Skeletal muscle tissue (tissue), 4 donors: ENCODE data around the gene OPHN1. TPM values are rescaled to one million over a fixed set of nuclear protein-coding genes. Genes with fewer than 3 reads are reported as not detected.
"Not testable (repeated sequence)": the region's sequence is repeated elsewhere in the genome, so short reads cannot be mapped to it uniquely, and the experiment has no call there.

Experiments used
- H3K27ac ChIP-seq: one replicate; pipeline ENCODE4 v1.7.0; 2013; ENCODE audit warnings: mild to moderate bottlenecking, low read depth, low read length, inconsistent platforms
- H3K27me3 ChIP-seq, 3 donors: one replicate each; pipeline ENCODE4 v1.7.0; 2013; ENCODE audit warnings: low read length in 3 of 3; ENCODE audit not compliant: control insufficient read depth in 3 of 3, insufficient read depth in 3 of 3
- H3K36me3 ChIP-seq, 3 donors: one replicate each; pipeline ENCODE4 v1.7.0; 2013; ENCODE audit warnings: low read length in 3 of 3; ENCODE audit not compliant: control insufficient read depth in 3 of 3, insufficient read depth in 3 of 3
- H3K4me1 ChIP-seq, 3 donors: one replicate each; pipeline ENCODE4 v1.7.0; 2013; ENCODE audit warnings: low read length in 3 of 3, mild to moderate bottlenecking in 3 of 3; ENCODE audit not compliant: control insufficient read depth in 3 of 3, insufficient read depth in 3 of 3
- H3K4me3 ChIP-seq, 3 donors: one replicate each; pipeline ENCODE4 v1.7.0; 2013; ENCODE audit warnings: low read length in 3 of 3
- H3K9ac ChIP-seq, 3 donors: one replicate each; pipeline ENCODE4 v1.7.0; 2013; ENCODE audit warnings: low read length in 3 of 3, mild to moderate bottlenecking in 3 of 3, moderate library complexity in 2 of 3, low read depth in 1 of 3
- H3K9me3 ChIP-seq, 3 donors: one replicate each; pipeline ENCODE4 v1.7.0; 2013; ENCODE audit warnings: low read length in 3 of 3; ENCODE audit not compliant: control insufficient read depth in 3 of 3
- total RNA-seq: library from RNA; depleted of rRNA; stranded (reverse); fragments of >200 nt; gene quantifications from one replicate; pipeline ENCODE4 v1.2.3, GENCODE V29; 2014
- donor health status: Osteomylitis.

The OPHN1 gene
- total RNA-seq, 1 donor from 2014 or later, result 16.7 TPM

DNA sequence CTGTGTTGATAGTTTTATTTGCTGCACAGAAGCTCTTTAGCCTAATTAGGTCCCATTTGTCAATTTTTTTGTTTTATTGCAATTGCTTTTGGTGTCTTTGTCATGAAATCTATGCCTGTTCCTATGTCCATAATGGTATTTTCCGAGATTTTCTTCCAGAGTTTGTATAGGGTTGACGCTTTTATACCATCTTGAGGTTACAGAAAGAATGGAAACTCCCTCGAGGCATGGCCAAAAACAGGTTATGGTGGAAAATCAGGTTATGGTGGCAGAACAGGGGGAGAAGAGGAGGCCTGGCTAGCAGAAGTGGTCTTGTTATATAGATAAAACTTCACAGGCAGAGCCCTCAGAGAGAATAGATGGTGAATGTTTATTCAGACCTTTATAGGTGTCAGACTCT, 21.6 kb downstream of the OPHN1 start:
- Histone ChIP-seq H3K4me1 (peaks cover 2 to 10% (median 8%) of the 10 kb centered on the region in 3 donors), H3K27me3 (no peaks in the 10 kb centered on the region), H3K4me3 (no peak overlapping the region), H3K36me3 (no peaks in the 10 kb centered on the region), H3K9me3 (no peaks in the 10 kb centered on the region), H3K9ac (no peak overlapping the region), H3K27ac (no peak overlapping the region)

DNA sequence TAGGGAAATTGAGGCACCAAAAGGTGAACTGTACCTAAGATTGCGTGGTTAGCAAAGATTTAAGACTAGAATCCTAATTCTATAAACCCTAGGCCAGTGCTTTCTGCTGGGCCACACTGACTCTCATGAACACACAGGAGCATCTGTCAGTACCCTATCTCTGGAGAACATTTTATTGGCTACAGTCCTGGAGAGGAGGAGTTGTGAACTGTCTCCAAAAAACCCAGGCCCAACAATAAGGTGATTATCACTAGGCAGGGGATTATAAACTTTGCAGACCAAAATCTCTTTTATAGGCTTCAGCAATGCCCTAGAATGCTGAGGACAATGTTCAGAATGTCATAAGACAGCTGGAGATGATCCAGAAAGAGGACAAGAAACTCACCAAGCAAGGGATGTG, 24.1 kb downstream of the OPHN1 start:
- H3K27me3 ChIP-seq, result no peaks in the 10 kb centered on the region
- peaks cover 0 to 4% (median 0%) of the 10 kb centered on the region in 3 donors for H3K4me1 ChIP-seq
- no peaks in the 10 kb centered on the region for H3K9me3 ChIP-seq
- H3K27ac ChIP-seq, result no peak overlapping the region
- H3K36me3 ChIP-seq, result no peaks in the 10 kb centered on the region
- H3K4me3 ChIP-seq, result no peak overlapping the region
- no peak overlapping the region for H3K9ac ChIP-seq

DNA sequence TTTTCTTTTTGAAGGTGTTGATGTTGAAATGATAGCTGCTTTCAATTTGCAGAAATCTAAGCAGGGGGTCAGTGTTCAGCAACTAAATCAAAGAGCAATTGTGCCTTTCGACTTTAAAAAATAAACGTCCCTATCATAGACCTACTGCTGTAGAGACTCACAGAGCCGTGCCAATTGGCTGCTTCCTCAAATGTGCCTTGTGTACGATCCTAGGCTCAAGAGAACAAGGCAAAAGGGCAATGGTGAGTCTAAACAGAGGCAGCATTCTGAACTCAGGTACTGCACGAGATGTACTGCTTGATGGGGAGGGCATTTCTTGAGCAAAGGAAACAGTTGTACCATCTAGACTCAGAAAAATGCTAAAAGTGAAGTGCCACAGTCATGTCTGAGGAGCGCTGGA, 29.8 kb downstream of the OPHN1 start:
- Histone ChIP-seq H3K4me1 (no peaks in the 10 kb centered on the region), H3K9me3 (no peaks in the 10 kb centered on the region), H3K27me3 (no peaks in the 10 kb centered on the region), H3K27ac (no peak overlapping the region), H3K9ac (no peak overlapping the region), H3K36me3 (no peaks in the 10 kb centered on the region), H3K4me3 (no peak overlapping the region)

DNA sequence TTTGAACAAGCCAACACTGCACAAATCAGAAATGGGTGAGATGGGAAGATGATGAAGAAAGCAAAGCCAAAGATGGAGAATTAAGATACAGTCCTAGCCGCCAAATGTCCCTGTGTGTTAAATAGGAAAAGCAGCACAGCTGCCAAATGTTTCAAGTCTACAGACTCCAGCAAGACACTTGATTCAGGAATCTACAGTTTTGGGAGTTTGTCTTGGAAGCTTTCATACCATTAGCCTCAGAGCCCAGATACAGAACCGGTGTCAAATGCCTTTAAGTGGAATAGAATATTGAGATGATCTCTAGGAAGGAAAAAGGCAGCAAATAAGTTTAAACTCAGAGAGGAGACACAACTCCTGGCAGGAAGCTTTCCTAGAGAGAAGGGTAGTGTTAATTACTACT, 30.3 kb downstream of the OPHN1 start:
- Histone ChIP-seq H3K27ac (no peak overlapping the region), H3K4me3 (no peak overlapping the region), H3K27me3 (no peaks in the 10 kb centered on the region), H3K9me3 (no peaks in the 10 kb centered on the region), H3K9ac (no peak overlapping the region), H3K4me1 (no peaks in the 10 kb centered on the region), H3K36me3 (no peaks in the 10 kb centered on the region)

DNA sequence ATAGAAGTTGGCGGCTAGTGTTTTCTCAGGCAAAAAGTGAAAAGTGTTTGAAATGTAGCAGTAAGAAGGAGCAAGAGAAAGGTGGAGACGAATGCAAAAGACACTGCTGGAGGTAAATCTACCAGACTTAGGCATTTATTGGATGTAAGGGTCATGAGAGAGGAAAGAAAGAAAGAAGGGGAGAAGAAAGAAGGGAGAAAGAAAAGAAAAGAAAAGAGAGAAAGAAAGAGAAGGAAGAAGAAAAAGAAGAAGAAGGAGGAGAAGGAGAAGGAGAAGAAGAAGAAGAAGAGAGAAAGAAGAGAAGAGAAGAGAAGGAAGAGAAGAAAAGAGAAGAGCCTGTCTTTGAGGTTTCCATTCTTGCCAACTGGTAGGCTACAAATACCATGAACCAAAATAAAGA, 31.2 kb downstream of the OPHN1 start:
- H3K36me3 ChIP-seq, result no peaks in the 10 kb centered on the region
- H3K27me3 ChIP-seq, result no peaks in the 10 kb centered on the region
- no peaks in the 10 kb centered on the region for H3K9me3 ChIP-seq
- no peak overlapping the region for H3K27ac ChIP-seq
- no peak overlapping the region for H3K9ac ChIP-seq
- H3K4me1 ChIP-seq, result no peaks in the 10 kb centered on the region
- no peak overlapping the region for H3K4me3 ChIP-seq

DNA sequence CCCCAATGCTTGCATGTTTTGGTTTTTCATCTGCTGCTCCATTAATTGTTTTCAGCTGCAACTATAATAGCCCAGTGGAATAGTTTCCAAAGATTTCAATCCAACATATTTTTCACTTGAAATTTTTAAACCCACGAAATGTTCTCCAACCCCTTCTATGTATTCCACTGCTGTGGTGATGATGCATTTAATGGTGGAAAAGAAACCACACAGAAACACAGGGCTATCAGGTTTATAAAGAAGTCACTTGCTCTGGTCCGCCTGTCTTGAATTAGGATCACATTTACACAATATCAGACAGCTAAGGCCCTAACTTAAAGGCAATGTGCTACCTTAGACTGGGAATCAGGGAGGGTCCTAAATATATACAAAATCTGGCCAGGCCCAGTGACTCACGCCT, 35.0 kb downstream of the OPHN1 start:
- Histone ChIP-seq H3K9ac (no peak overlapping the region), H3K27me3 (no peaks in the 10 kb centered on the region), H3K36me3 (no peaks in the 10 kb centered on the region), H3K4me1 (no peaks in the 10 kb centered on the region), H3K4me3 (no peak overlapping the region), H3K27ac (no peak overlapping the region), H3K9me3 (no peaks in the 10 kb centered on the region)

DNA sequence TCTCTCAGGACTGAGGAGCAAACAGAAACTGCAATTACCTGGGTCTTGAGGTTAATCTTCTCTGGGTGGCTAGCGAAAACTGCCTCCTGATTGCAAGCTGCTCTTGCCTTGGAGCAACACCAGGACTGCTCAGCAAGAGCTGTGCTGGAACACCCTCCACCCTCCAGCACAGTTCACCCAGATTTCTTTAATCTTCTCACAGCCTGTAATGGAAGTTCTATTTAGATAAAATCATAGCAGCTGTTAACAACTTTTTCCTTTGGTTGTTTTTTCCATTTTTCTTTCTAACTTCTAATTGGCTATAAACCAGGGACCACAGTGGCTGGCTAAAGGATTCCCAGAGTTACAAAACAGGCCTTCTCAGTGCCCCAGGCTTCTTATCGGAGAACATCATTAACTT, 36.3 kb downstream of the OPHN1 start:
- H3K36me3 ChIP-seq, result no peaks in the 10 kb centered on the region

DNA sequence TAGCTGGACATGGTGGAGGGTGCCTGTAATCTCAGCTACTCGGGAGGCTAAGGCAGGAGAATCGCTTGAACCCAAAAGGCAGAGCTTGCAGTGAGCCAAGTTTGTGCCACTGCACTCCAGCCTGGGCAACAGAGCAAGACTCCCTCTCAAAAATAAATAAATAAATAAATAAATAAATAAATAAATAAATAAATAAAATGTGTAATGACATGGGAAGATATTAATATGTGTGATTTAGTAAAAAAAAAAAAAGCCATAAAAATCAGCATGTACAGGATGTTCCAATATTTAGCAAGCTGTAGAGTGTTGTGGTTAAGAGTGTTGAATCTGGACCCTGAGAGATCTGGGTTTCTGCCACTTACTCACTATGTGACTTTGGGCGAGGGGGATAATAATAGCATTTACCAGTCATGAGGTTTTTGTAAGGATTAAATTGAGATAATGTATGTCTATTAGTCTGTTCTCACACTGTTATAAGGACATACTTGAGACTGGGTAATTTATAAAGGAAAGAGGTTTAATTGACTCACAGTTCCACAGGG, 43.8 kb downstream of the OPHN1 start:
- H3K9ac ChIP-seq, H3K27me3 ChIP-seq: not testable (repeated sequence)

More for the DNA sequence above, 36.3 kb downstream of the OPHN1 start:
- H3K27ac ChIP-seq, result no peak overlapping the region
- no peaks in the 10 kb centered on the region for H3K9me3 ChIP-seq
- no peaks in the 10 kb centered on the region for H3K27me3 ChIP-seq
- H3K9ac ChIP-seq, result no peak overlapping the region
- no peaks in the 10 kb centered on the region for H3K4me1 ChIP-seq
- no peak overlapping the region for H3K4me3 ChIP-seq

DNA sequence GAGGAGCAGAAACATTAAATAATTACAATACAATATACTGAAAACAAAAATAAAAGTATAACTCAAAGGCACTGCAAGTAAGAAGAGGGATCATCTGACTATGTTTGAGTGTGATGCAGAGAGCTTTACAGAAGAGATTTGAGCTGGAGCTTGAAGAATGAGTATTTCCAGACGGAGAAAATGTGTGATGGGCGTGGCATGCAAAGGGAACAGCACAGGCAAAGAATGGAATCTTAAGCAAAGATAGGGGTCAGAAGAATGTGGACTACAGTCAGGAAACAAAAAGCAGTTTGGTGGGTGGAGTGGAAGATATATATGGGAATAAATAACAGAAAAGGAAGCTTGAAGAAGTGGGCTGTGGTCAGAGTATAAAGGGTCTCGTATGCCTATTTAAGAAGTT, 45.5 kb downstream of the OPHN1 start:
- Histone ChIP-seq H3K27ac (no peak overlapping the region), H3K9ac (no peak overlapping the region), H3K9me3 (no peaks in the 10 kb centered on the region), H3K36me3 (no peaks in the 10 kb centered on the region), H3K27me3 (no peaks in the 10 kb centered on the region), H3K4me1 (peaks cover 0 to 4% (median 0%) of the 10 kb centered on the region in 3 donors), H3K4me3 (no peak overlapping the region)

More for the DNA sequence above, 43.8 kb downstream of the OPHN1 start:
- H3K27ac ChIP-seq, H3K4me1 ChIP-seq, H3K9me3 ChIP-seq, H3K36me3 ChIP-seq, H3K4me3 ChIP-seq: not testable (repeated sequence)

DNA sequence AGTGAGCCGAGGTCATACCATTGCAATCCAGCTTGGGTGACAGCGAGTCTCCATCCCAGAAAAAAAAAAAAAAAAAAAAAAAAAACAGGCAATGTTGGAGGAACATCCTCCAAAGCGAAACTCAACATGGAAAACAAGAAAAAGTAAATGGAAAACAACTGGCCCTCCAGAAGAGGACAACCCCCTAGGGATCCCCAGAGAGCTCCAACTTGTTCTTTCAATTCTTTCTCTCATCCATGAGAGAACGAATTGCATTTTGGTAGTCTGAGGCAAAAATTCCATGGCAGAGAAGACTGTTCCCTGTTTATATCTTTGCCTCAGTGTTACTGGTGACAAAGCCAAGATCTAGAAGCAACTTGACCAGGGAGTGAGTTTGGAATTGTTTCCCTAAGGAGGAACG, 49.8 kb downstream of the OPHN1 start:
- Histone ChIP-seq H3K27me3 (no peaks in the 10 kb centered on the region), H3K4me1 (peaks cover 0 to 4% (median 0%) of the 10 kb centered on the region in 3 donors), H3K9ac (no peak overlapping the region), H3K9me3 (no peaks in the 10 kb centered on the region), H3K27ac (no peak overlapping the region), H3K36me3 (no peaks in the 10 kb centered on the region), H3K4me3 (no peak overlapping the region)

DNA sequence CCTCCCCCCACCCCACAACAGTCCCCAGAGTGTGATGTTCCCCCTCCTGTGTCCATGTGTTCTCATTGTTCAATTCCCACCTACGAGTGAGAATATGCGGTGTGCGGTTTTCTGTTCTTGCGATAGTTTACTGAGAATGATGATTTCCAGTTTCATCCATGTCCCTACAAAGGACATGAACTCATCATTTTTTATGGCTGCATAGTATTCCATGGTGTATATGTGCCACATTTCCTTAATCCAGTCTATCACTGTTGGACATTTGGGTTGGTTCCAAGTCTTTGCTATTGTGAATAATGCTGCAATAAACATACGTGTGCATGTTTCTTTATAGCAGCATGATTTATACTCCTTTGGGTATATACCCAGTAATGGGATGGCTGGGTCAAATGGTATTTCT, 55.7 kb downstream of the OPHN1 start:
- not testable (repeated sequence) for H3K36me3 ChIP-seq, H3K9me3 ChIP-seq, H3K27ac ChIP-seq, H3K9ac ChIP-seq, H3K27me3 ChIP-seq, H3K4me1 ChIP-seq, H3K4me3 ChIP-seq
